Activated CD4-positive, alpha-beta T cell treated with anti-CD3 and anti-CD28 coated beads, Interleukin-2, amount 50 U/mL, for 4 hours (primary cell): Measurements from ENCODE around the gene TMEM145.

ENCODE experiments used
- DNase-seq, 2 experiments: peaks; one replicate each; pipeline ENCODE4 v3.0.0-alpha.2; 2020

Gene TMEM145

DNA sequence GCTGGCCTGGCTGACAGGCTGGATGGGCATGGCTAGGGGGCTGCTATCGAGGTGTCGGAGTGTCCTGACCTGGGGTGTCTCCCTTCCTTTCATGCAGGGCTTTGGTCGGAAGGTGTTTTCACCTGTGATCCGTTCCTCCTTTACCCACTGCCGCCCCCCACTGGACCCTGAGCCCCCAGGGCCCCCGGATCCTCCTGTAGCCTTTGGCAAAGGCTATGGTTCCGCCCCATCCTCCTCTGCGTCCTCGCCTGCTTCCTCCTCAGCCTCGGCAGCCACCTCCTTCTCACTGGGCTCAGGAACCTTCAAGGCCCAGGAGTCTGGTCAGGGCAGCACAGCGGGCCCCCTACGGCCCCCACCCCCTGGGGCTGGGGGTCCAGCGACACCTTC is 23.0 kb upstream of the TMEM145 start:
- DNase-seq, result no peak

DNA sequence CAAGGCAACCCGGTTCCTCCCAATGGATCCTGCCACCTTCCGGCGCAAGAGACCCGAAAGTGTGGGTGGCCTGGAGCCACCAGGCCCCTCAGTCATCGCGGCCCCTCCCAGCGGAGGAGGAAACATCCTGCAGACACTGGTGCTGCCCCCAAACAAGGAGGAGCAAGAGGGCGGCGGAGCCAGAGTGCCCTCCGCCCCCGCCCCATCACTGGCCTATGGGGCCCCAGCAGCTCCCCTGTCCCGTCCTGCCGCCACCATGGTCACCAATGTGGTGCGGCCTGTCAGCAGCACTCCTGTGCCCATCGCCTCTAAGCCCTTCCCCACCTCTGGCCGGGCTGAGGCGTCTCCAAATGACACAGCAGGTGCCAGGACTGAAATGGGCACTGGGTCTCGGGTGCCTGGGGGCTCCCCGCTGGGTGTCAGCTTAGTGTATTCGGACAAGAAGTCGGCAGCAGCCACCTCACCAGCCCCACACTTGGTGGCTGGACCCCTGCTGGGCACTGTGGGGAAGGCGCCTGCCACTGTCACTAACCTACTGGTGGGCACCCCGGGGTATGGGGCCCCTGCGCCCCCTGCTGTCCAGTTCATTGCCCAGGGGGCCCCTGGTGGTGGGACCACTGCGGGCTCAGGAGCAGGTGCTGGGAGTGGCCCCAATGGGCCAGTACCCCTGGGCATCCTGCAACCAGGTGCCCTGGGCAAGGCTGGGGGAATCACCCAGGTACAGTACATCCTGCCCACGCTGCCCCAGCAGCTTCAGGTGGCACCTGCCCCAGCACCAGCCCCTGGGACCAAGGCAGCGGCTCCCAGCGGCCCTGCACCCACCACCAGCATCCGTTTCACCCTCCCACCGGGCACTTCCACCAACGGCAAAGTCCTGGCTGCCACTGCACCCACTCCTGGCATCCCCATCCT is 22.3 kb upstream of the TMEM145 start:
- peak; percentile 54 to 60 for DNase-seq

DNA sequence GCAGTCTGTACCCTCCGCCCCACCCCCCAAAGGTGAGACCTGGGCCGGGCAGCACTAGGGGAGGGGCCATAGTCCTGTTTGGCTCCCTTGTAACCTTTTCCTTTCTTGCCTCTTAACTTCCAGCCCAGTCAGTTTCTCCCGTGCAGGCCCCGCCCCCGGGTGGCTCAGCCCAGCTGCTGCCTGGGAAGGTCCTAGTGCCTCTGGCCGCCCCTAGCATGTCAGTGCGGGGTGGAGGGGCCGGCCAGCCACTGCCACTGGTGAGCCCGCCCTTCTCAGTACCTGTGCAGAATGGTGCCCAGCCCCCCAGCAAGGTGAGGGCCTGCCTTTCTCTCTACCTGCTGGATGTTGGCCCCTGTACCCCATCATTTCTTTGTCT is 21.7 kb upstream of the TMEM145 start:
- no peak for DNase-seq

DNA sequence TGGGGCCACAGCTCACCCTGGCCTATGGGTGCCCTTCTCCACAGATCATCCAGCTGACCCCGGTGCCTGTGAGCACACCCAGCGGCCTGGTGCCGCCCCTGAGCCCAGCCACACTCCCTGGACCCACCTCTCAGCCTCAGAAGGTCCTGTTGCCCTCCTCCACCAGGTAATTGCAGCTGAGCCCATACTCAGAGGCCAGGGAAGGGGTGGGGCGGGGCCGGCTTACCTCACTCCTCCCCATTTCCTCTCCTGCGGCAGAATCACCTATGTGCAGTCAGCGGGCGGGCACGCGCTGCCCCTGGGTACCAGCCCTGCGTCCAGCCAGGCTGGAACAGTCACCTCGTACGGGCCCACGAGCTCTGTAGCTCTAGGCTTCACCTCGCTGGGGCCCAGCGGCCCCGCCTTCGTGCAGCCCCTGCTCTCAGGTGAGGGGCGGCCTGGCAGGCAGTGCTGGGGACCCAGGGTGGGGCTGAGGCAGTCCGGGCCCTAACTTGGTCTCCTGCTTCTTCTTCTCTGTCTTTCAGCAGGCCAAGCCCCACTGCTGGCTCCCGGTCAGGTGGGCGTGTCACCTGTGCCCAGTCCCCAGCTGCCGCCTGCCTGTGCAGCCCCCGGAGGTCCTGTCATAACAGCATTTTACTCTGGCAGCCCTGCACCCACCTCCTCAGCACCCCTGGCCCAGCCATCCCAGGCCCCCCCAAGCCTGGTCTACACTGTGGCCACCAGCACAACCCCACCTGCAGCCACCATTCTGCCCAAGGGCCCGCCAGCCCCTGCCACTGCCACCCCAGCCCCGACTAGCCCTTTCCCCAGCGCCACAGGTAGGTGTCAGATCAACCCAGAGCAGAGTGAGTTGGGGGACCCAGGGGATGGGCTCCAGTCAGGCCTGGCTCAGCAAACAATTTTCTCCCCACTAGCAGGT is 20.8 kb upstream of the TMEM145 start:
- no peak for DNase-seq

DNA sequence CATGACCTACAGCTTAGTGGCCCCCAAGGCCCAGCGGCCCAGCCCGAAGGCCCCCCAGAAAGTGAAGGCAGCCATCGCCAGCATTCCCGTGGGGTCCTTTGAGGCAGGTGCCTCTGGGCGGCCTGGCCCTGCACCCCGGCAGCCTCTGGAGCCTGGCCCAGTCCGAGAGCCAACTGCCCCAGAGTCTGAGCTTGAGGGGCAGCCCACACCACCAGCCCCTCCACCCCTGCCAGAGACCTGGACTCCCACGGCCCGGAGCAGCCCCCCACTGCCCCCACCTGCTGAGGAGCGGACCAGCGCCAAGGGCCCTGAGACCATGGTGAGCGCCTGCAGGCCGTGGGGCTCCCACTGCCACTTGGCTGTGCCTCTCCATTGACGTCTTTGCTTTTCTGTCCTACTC is 20.1 kb upstream of the TMEM145 start:
- no peak for DNase-seq

DNA sequence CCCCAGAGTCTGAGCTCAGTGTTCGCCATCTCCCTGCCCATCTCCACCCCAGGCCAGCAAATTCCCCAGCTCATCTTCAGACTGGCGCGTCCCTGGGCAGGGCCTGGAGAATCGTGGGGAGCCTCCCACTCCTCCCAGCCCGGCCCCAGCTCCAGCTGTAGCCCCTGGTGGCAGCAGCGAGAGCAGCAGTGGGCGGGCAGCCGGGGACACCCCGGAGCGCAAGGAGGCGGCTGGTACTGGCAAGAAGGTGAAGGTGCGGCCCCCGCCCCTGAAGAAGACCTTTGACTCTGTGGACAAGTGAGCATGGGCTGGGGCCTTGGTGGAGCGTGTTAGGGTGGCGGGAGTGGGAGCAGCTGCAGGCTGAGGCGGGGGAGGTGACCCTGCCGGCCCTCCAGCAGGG is 19.6 kb upstream of the TMEM145 start:
- DNase-seq, result no peak

DNA sequence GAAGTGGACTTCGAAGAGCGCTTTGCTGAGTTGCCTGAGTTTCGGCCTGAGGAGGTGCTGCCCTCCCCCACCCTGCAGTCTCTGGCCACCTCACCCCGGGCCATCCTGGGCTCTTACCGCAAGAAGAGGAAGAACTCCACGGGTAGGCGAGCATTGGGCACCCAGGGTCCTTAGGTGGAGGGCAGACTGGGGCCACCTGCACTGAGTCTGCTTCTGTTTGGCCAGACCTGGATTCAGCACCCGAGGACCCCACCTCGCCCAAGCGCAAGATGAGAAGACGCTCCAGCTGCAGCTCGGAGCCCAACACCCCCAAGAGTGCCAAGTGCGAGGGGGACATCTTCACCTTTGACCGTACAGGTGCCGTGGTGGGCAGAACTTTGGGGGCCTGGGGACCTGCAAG is 19.2 kb upstream of the TMEM145 start:
- DNase-seq, result no peak

DNA sequence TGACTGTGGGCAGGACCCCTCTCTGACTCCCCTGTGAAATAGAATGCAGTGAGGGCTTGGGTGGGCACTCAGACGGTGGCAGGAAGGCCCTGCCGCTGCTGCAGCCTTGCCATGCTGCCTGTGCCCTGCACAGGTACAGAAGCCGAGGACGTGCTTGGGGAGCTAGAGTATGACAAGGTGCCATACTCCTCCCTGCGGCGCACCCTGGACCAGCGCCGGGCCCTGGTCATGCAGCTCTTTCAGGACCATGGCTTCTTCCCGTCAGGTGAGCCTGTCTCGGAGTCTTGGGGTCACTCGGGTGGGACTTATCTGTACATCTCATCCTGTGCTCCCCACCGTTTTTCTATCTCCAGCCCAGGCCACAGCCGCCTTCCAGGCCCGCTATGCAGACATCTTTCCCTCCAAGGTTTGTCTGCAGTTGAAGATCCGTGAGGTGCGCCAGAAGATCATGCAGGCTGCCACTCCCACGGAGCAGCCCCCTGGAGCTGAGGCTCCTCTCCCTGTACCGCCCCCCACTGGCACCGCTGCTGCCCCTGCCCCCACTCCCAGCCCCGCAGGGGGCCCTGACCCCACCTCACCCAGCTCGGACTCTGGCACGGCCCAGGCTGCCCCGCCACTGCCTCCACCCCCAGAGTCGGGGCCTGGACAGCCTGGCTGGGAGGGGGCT is 18.5 kb upstream of the TMEM145 start:
- no peak for DNase-seq

DNA sequence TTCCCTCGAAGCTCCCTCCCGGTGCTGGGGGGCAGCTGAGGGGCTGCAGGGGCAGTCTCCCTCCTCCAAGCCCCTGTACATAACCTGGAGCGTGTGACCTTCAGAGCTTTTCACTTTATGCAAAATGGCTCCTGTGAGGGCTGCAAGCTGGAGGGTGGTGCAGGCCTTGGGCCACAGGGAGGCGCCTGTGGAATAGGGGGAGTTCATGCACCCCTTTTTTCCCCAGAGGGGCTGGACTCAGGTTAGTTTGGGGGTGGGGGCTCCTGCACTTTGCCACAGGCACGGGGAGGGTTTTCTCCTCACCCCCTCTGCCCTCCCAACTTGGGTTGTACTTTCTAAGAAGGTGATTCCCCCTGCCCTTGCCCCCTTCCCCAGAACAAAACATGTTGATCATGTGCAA is 17.8 kb upstream of the TMEM145 start:
- no peak for DNase-seq

DNA sequence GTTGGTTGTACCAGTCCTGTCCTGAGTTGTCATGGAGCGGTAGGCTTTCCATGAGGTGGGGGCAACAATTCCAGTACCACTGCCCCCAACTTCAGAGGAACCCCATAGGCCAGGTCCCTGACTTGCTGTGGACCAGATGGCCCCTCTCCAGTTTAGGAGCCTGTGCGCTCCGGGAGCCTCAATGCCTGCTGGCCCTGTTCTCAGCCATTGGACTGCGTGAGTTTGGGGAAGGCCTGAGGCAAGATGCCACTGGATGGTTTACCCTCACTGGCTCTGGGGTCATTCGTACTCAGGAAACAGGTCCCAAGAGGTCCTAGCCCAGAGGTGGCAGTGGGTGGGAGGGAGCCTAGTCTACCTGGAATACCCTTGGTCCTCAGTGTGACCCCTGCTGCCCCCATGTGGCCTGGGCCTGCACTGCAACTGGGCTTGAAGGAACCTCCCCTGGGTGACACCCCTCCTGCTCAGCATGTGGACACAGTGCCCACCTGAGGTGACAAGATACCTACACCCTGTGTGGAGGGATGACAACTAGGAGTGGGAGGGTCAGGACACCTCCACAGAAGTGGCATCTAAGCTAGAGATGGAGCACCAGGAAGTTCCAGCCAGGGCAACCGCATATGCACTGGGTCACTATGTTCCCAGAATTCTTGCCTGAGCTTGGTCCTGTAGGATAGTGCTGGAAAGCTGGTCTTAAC is 17.1 kb upstream of the TMEM145 start:
- peak; percentile 88 to 94 for DNase-seq

DNA sequence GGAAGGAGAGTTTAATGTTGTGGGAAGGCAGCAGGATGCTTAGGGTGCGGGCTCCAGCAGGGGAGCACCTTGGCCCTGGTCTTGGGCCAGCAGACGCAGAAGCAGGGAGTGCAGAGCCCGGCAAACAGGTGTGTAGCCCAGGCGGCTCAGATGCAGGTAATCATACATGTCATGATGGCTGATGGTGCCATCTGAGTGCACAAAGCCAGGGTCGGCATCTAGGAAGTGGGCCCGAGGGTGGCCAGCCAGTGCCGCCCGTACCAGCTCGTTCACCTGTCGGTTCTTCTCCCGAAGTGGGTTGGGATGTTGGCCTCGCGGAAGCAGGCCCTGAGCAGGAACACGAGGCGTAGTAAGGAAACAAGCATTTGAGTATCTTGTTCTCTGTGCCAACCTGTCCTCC is 16.1 kb upstream of the TMEM145 start:
- no peak for DNase-seq

DNA sequence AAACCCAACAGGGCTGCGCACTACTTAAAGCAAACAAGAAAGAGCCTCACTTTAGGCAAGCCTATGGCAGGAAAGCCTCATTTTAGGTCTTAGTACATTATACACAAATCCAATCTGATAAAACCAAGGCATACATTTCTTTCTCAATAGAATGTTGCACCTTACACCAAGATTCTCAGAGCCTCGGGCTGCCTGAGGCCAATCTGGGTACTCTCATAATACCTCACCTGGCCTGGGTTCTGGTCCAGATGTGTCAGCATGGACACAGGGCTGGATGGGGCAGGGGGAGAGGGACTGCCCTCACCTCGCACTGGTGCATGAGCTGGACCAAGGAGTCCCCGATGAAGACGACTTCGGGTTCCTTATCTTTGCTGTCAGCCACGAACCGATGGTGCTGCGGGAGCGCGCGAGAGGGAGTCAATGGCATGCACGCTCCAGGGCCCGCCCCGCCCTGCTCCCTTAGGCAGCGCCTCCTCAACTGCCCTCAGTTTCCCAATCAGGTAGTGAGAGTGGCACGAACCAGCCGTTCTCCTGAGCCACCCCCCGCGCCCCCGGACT is 11.4 kb upstream of the TMEM145 start, which contains the start of gene PRR19:
PRR19 (plus strand) TSS at position 487 of the 558 bp plus-strand sequence. CDS start 7,453 bp downstream, outside the sequence.
- no peak for DNase-seq

DNA sequence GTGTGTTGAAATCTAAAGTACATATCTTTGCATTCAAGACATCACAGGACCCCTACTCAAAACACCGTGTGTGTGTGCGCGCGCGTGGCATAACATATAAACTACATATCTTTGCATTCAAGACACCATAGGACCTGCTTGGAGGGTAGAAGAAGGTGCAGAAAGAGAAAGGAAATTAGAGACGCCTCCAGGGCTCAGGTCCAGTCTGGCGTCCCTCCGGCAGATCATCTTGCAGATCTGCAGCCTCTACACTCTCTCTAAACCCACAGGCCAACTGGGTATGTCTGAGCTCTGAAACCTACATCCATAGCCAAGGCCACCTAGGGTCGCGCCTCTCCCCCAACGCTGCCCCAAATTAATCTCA is 10.0 kb upstream of the TMEM145 start:
- DNase-seq, result no peak

DNA sequence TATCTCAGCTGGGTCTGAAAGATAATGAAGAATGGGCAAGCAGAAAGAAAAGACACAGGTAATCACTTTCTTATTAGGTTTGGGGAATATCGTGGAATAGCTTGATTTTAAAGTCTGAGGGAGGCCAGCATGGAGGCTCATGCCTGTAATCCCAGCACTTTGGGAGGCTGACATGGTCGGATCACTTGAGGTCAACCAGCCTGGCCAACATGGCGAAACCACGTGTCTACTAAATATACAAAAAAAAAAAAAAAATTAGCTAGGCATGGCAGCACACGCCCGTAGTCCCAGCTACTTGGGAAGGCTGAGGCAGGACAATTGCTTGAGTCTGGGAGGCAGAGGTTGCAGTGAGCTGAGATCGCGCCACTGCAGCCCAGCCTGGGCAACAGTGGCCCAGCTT is 9.2 kb upstream of the TMEM145 start:
- no peak for DNase-seq

DNA sequence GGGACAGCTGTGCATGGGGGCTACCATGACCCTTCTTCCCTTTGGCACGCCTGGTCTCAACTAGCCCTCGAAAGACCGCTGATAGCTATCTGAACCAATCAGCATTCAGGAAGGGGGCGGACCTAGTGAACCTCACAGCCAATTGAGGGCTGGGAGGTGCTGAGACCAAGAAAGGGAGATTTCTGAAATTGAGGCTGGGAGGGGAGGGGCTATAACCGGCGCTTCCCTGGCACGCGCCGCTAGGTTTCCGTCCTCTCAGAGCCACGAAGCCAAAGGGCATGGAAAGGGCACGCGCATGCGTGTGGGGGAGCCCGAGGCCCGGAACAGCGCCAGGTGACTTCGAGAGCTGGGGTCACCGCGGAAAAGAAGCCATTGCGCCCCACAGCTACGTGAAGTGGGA is 6.5 kb upstream of the TMEM145 start:
- no peak for DNase-seq

DNA sequence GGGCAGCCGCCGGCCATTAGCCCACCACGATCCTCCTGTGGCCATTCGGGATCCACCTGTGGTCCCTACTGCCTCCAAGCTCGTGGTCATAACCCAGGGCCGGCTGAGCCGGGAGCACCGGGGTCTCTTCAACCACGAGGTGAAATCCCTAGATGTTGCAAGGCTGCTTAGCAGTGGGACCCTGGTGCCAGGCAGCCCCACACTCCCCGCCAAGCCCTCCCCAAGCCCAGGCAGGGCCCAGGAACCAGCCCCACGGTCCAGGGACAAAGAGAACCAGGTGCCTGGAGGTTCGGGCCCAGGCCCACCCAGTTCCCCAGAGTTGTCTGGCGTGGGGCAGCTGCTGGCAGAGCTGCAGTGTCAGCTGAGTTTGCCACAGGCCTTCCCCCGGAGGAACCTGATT is 3.4 kb upstream of the TMEM145 start:
- no peak for DNase-seq

DNA sequence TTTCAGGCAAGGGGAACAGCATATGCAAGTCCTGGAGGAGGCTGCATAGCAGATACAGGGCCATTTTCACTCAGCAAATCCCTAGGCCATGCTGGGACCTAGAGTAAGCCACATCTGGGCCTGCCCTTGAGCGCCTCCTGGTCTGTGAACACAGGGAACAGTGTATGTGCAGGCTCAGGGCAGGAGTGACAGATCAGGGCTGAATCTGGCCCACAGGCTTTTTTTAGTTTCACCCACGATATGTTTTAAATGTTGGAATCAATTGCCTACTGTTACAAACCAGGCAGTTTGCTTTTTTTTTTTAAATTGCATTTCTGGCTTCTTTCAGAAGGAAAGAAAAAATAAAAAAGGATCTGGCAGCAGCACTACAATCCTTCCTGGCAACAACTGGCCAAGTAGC is 1.5 kb upstream of the TMEM145 start:
- no peak for DNase-seq

DNA sequence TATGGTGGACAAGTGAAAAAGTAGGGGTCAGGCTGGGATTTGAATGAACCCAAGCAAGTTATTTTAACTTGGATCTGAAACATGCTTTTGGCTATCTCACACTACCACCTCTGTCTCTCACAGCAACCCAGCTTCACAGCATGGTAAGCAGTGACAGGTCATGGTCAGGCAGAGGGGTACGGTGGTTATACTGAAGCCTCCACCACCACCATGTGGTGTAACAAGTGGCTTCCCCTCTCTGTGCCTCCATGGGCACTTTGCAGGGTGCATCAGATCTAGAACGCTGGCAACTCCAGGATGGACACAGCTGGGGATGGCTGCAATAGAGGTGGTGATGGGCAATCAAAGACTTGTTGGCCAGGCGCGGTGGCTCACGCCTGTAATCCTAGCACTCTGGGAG is 739 bp upstream of the TMEM145 start:
- DNase-seq, result no peak

DNA sequence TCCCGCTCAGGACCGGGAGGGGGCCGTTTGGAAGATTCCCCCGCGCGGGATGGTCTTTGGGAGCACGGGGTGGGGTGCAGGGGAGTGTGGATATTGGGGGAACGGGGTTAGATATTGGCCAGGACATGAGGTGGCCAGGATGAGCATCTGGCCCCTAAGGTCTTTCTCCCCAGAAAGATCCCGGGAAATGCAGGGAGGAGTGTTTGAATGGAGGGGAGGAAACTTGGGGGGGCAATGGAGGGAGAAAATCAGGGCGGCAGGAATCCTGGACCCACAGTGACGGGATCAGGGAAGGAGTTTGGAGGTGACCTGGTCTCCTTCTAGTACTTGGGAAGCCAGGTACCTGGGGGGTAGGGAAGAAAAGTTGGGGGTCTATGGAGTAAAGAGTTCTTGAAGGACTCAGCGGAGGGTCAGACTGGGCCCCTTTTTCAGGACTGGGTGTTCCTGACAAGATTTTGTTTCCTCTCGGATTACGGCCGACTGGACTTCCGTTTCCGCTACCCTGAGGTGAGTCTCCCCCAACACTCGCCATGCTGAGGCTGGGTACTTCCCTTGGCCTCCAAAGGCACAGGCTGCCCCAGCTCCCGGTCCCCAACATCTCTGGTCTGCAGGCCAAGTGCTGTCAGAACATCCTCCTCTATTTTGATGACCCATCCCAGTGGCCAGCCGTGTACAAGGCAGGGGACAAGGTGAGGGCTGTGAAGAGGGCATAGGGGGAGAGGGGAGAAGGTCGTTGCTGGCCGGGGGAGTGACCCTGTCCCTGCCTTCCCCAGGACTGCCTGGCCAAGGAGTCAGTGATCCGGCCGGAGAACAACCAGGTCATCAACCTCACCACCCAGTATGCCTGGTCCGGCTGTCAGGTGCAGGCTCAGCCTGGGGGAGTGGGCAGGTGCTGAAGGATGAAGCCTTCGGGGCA is 989 bp downstream of the TMEM145 start:
- DNase-seq, result no peak

DNA sequence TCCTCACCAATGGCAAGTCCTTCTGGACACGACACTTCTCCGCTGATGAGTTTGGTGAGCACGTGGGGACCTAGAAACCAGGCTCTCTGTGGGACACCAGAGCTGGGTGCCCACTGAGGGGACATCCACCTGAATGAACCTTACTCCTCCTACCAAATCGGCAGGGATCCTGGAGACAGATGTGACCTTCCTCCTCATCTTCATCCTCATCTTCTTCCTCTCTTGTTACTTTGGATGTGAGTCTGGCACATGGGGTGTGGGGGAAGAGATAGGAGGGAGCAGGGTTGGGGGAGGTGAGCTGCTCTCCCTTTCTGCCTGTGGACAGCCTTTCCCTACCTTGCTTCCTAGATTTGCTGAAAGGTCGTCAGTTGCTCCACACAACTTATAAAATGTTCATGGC is 1.9 kb downstream of the TMEM145 start:
- DNase-seq, result no peak
